TTC549 (cell line): ENCODE results near the gene CDKN1A.
"Not testable (repeated sequence)": the region's sequence is repeated elsewhere in the genome, so short reads cannot be mapped to it uniquely, and the experiment has no call there.

Experiments used
- FAIRE-seq: peaks from 2 replicates; lab custom pipeline; 2012; peaks lifted over from hg19 to GRCh38; lab: Jason Lieb, UNC

The CDKN1A gene

GRCh38 chr6:36678488-36679042 lies at the start of gene CDKN1A:
Gene CDKN1A, plus strand, starts transcription at chr6:36678714. Its CDS starts 5,388 bp downstream, at chr6:36684102.
- no peak for FAIRE-seq

DNA sequence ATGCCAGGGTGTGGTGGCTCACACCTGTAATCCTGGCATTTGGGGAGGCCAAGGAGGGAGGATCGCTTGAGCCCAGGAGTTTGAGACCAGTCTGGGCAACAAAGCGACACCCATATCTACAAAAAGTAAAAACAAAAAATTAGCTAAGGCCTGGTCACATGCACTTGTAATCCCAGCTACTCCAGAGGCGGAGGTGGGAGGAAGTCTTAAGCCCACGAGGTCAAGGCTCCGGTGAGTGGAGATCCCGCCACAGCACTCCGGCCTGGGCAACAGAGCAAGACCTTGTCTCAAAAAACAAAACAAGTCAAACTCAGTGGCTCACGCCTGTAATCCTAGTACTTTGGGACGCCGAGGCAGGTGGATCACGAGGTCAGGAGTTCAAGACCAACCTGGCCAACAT lies 48.7 kb upstream of the CDKN1A start:
- FAIRE-seq: no peak

GRCh38 chr6:36631326-36632011 lies 47.0 kb upstream of the CDKN1A start:
- FAIRE-seq: no peak

DNA sequence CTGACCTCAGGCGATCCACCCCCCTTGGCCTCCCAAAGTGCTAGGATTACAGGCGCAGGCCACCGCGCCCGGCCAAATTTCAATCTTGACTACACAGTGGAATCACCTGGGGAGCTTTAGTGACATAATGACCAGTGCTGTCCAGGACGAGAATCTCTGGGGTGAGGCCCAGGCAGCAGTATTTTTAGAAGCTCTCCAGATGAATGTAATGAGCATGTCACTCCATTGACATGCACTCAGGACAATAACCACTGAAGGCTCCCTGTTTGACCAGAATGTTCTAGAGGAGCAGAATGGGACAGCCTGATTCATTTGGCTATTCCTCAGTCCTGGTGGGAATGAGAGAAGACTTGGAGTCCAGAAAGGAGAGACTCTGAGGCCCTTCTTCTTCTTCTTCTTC lies 45.1 kb upstream of the CDKN1A start:
- FAIRE-seq: no peak

- FAIRE-seq: no peak
Observed at GRCh38 chr6:36633915-36634314, 44.6 kb upstream of the CDKN1A start.

- no peak for FAIRE-seq
Observed at GRCh38 chr6:36634317-36635108, 44.0 kb upstream of the CDKN1A start.

DNA sequence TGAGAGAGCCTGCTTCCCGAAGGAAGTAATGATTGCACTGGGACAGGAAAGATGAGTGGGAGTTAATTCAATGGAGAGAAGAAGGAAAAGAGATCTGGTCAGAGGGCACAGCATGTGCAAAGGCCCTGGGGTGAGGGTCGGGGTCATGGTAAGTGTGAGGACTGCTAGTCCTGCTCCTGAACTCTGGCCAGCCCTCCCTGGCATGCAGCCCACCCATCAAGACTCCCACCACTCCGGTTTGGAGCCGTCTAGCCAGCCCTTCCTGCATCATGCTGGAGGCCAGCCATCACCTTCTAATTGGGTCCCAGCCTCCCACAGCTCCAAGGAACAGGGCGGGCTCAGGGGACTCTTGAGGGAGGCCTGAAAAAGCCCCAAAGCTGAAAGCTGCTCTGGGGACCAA lies 42.2 kb upstream of the CDKN1A start:
- no peak for FAIRE-seq

DNA sequence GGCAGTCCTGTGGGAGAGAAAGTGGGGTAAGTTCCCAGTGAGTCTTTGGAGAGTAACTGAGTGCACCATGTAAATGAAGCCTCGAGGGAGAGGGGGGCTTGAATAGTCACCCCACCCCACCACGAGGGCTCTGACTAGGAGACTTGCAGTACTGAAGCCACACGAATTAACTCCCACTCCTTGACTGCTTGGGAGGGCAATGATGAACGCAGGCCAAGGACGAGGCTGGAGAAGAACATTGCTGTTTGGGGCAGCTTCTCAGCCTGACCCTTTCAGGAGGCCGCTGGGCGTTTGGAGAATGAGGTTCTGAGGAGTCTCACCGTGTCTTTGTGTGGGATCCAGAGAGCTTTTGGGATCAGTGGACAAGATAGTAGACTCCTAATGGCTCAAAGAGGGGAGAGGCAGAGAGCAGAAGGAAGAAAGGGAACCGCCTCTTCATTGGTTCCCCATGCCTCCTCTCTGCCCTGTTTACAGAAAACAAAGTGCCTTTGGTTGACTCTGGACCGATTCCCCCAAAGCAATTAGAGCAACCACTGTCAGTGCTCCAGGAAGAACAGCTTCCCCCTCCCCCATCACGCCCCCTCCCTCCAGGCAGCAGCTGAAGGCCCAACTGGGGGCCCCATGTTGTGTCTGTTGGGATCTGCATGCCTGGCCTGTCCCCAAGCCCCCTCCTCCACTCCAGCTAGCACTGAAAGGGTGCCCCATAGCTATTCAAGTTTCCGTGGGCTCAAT lies 41.7 kb upstream of the CDKN1A start:
- no peak for FAIRE-seq

GRCh38 chr6:36638579-36638978 lies 39.9 kb upstream of the CDKN1A start:
- FAIRE-seq: no peak

GRCh38 chr6:36639171-36639808 lies 39.2 kb upstream of the CDKN1A start:
- no peak for FAIRE-seq

GRCh38 chr6:36641543-36641942 lies 37.0 kb upstream of the CDKN1A start:
- no peak for FAIRE-seq

DNA sequence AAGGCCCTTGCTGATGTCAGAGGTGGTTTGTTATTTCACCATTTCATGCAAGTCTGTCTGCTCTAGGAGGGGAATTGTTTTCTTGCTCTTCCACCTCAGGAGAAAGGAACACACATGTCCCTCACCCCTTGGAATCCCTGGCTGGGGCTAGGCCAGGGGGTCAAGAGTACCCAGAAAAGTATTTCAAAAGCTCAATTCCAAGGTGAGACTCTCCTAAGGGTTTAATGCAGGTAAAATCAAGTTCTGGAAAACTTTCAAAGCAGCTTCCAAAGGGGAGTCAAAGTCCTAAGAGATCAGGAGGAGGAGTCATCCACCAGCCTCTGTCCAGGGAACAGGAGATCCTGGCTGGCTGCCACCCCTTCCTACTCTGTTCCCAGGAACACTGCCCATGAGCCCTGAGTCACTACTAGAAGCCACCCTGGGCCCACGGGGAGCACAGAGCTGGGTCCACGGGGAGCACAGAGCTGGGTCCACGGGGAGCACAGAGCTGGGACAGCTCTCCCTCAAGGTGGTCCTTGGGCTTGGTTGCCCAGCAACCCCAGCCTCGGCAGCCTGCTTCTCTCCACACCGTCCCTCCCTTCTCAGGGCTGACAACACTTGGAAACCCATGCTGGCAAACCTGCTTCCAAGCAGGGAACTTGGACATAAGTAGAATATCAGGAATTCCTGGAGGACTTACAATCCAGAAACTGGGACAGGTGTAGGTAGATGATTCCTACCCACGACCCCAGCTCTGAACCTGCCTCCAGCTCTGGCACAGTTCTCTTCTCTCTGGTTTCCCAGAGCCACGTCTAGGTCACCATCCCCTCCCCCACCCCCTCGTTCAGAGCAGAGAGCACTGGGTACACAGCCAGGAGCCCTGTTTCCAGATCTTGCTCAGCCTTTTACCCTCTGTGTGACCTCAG lies 35.3 kb upstream of the CDKN1A start:
- FAIRE-seq: no peak

DNA sequence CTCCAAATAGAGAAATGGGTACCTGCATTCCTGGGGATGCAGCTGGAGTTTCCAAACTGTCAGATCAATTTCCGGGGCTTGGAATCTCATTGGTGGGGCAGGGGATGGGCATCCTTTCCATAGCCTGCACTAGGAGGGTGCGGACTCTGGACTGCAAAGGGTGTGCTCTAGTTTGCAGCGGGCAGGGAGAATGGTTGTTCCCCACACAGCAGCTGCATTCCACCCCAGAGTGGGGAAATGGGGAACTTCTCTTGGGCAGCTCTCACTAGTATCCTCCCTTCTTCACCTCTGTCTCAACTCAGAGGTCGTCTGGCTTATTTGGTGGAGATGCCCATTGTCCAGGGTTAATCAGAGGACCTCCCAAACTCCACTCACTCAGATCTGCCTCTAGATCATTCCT lies 34.5 kb upstream of the CDKN1A start:
- FAIRE-seq: no peak

DNA sequence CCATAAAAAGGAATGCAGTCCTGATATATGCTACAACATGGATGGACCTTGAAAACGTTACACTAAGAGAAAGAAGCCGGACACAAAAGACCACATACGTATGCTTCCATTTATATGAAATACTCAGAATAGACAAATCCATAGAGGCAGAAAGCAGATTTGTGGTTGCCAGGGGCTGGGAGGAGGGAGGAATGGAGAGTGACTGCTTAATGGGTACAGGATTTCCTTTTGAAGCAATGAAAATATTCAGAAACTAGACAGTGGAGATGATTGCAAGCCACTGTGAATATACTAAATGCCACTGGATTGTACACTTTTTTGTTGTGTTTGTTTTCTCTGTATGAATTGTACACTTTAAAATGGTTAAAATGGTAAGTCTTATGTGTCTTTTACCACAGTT lies 29.4 kb upstream of the CDKN1A start:
- no peak for FAIRE-seq

DNA sequence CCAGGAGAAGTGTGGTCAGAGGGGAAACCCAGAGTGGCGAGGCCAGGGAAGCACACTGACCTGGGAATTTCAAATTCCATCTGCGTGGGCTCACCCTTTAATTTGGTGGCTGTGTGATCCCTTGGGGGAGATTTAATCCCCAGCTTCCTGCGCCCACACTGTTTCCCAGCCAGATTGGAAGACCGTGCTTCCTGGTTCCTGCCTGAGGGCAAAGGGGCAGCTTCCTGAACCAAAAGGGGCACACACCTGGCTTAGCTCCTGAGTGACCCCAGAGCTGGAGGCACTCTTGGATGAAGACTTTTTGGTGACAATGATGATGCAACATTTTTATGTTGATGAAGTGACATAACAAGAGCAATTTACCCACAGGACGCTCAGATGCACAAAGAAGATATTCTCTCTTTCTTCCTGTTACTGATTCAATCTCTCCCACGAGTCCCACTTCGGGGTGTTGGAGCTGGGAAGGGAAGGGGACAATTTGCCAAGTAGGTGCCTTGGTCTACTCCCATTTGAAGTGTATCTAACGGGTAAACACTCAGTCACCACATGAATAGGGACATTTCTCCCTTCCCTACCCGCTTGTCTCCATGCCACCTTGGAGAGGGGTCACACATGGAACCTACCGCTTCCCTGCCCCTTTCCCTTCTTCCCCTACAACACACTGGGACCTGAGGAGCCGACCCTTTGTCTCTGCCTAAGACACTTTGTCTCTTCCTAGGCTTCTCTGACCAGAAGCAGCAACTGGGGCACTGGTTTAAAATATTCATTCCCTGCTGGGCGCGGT lies 28.6 kb upstream of the CDKN1A start:
- FAIRE-seq: no peak

DNA sequence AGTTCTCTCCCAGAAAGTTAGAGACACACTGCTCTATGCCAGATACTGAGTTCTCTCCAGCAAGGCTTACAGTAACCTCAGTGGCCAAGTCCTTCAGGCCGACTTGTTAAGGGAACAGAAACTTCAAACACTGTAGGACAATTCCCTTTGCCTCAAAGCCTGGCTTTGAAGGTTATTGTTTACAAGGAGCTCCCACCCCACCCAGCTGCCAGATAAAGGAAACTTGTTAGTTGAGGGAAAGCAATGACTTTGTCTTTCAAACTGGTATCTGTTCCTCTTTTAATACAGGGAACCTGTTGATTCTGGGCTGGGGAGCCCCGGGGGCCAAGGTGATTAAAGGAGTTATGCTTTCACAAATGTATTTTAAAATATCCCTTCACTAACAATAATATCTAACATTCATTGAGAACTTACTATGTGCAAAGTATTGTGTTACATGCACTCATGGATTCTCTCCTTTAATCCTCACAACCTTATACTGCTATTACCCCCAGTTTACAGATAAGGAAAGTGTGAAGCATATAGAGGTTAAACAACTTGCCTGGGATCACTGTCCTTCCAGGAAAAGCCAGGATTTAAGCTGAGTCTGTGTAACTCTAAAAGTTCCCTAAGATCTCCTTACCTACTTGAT lies 27.6 kb upstream of the CDKN1A start:
- no peak for FAIRE-seq

- FAIRE-seq: no peak
Observed at GRCh38 chr6:36651659-36652379, 26.7 kb upstream of the CDKN1A start.

DNA sequence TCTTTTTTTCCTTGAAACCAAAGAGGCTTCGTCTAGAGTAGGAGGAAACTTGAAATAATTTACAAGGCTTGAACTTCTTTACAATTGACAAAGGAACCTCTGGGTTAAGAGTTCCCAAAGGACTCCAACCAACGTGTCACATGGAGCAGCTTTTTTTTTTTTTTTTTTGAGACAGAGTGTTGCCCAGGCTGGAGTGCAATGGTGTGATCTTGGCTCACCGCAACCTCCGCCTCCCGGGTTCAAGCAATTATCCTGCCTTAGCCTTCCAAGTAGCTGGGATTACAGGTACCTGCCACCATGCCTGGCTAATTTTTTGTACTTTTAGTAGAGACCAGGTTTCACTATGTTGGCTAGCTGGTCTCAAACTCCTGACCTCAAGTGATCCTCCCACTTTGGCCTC lies 24.0 kb upstream of the CDKN1A start:
- not testable (repeated sequence) for FAIRE-seq

GRCh38 chr6:36655085-36655724 lies 23.3 kb upstream of the CDKN1A start:
- FAIRE-seq: no peak
